HG03108 (cell line): ENCODE results near the gene CEP250.

Experiments used
- ATAC-seq: cut with Tn5 transposase; IDR thresholded peaks from one replicate; pipeline ENCODE4 v1.9.1; 2021; ENCODE audit warnings: moderate library complexity; ENCODE audit not compliant: unreplicated experiment

CEP250 gene

GRCh38 chr20:35556871-35557270, 101.5 kb downstream of the CEP250 start:
- ATAC-seq: no peak

- no peak for ATAC-seq
Observed at GRCh38 chr20:35558451-35558850, 103.1 kb downstream of the CEP250 start.

GRCh38 chr20:35559042-35559693, 103.8 kb downstream of the CEP250 start:
- no peak for ATAC-seq

- no peak for ATAC-seq
Observed at GRCh38 chr20:35560105-35560511, 104.7 kb downstream of the CEP250 start.

GRCh38 chr20:35560541-35560940, 105.1 kb downstream of the CEP250 start:
- no peak for ATAC-seq

- no peak for ATAC-seq
Observed at GRCh38 chr20:35561268-35561667, 105.9 kb downstream of the CEP250 start.

- no peak for ATAC-seq
Observed at GRCh38 chr20:35561671-35562070, 106.3 kb downstream of the CEP250 start.

- no peak for ATAC-seq
Observed at GRCh38 chr20:35562541-35563110, 107.2 kb downstream of the CEP250 start.

- no peak for ATAC-seq
Observed at GRCh38 chr20:35563834-35564233, 108.4 kb downstream of the CEP250 start.

- ATAC-seq: no peak
Observed at GRCh38 chr20:35564905-35565304, 109.5 kb downstream of the CEP250 start.

GRCh38 chr20:35568645-35569044, 113.2 kb downstream of the CEP250 start:
- no peak for ATAC-seq
